H1 (cell line): Measurements from ENCODE around the gene NCEH1. TPM values are rescaled to one million over a fixed set of nuclear protein-coding genes. Genes with fewer than 3 reads are reported as not detected.

Source experiments
- ASH2L ChIP-seq: fragments of 200-600, 300-600 bp; sonication (generic); IDR thresholded peaks from one replicate; pipeline ENCODE4 v1.7.1; 2017; ENCODE audit warnings: low read length
- CEBPB ChIP-seq: IDR thresholded peaks from 2 replicates; pipeline ENCODE4 v1.6.1; 2012; ENCODE audit warnings: low read depth, low read length
- CHD1 ChIP-seq: IDR thresholded peaks from 2 replicates; pipeline ENCODE4 v1.6.1; 2012; ENCODE audit warnings: low read depth, low read length, improper control_type of control experiment
- CHD2 ChIP-seq: IDR thresholded peaks from 2 replicates; pipeline ENCODE4 v1.6.1; 2012; ENCODE audit warnings: low read length, improper control_type of control experiment
- E2F6 ChIP-seq: IDR thresholded peaks from 2 replicates; pipeline ENCODE4 v1.6.1; 2012; ENCODE audit warnings: inconsistent platforms
- EGR1 ChIP-seq: IDR thresholded peaks from 2 replicates; pipeline ENCODE4 v1.6.1; 2011; ENCODE audit warnings: low read depth, low read length, borderline replicate concordance
- EP300 ChIP-seq, 2 experiments: IDR thresholded peaks; 1 replicate in 1 of 2; 2 replicates in 1 of 2; pipeline ENCODE4 v1.6.1; 2011 to 2012; ENCODE audit warnings: low read depth in 2 of 2, low read length in 2 of 2, mild to moderate bottlenecking in 2 of 2, borderline replicate concordance in 1 of 2, inconsistent platforms in 1 of 2, moderate library complexity in 1 of 2
- HDAC2 ChIP-seq, 2 experiments: fragments of 300-600 bp in 1 of 2; sonication (generic) in 1 of 2; IDR thresholded peaks; 2 replicates each; pipeline ENCODE4 v1.6.1; 2011 to 2012; ENCODE audit warnings: low read depth in 2 of 2, low read length in 2 of 2, mild to moderate bottlenecking in 2 of 2, moderate library complexity in 2 of 2, borderline replicate concordance in 1 of 2, inconsistent platforms in 1 of 2
- KDM4A ChIP-seq: IDR thresholded peaks from one replicate; pipeline ENCODE4 v1.7.1; 2012; ENCODE audit warnings: low read depth, mild to moderate bottlenecking, moderate library complexity, low read length, inconsistent platforms; ENCODE audit not compliant: severe bottlenecking
- MAX ChIP-seq: IDR thresholded peaks from 2 replicates; pipeline ENCODE4 v1.6.1; 2012; ENCODE audit warnings: inconsistent platforms
- PHF8 ChIP-seq: fragments of 200-600 bp; sonication (generic); conservative IDR thresholded peaks from 2 replicates; pipeline ENCODE4 v1.7.1; 2012; ENCODE audit warnings: low read depth, mild to moderate bottlenecking, inconsistent platforms, low read length, moderate library complexity
- POLR2A ChIP-seq, 2 experiments: IDR thresholded peaks; 1 replicate in 1 of 2; 2 replicates in 1 of 2; pipeline ENCODE4 v1.6.1; 2011; ENCODE audit warnings: low read depth in 2 of 2, low read length in 2 of 2, mild to moderate bottlenecking in 2 of 2; ENCODE audit errors: control extremely low read depth in 1 of 2
- POLR2AphosphoS5 ChIP-seq: IDR thresholded peaks from 2 replicates; pipeline ENCODE4 v1.6.1; 2011; ENCODE audit warnings: low read depth, low read length
- RAD21 ChIP-seq, 2 experiments: IDR thresholded peaks in 1 of 2; conservative IDR thresholded peaks in 1 of 2; 2 replicates each; pipeline ENCODE4 v1.6.1; 2011; ENCODE audit warnings: low read depth in 2 of 2, low read length in 2 of 2, improper control_type of control experiment in 1 of 2, inconsistent platforms in 1 of 2, mild to moderate bottlenecking in 1 of 2, moderate library complexity in 1 of 2
- RBBP5 ChIP-seq: IDR thresholded peaks from 2 replicates; pipeline ENCODE4 v1.7.1; 2012; ENCODE audit warnings: low read depth, mild to moderate bottlenecking, inconsistent platforms, low read length, moderate library complexity, borderline replicate concordance
- RFX5 ChIP-seq: IDR thresholded peaks from 2 replicates; pipeline ENCODE4 v1.6.1; 2011; ENCODE audit warnings: low read depth, low read length, improper control_type of control experiment, borderline replicate concordance
- RNF2 ChIP-seq: fragments of 200-900, 300-1000 bp; sonication (generic); IDR thresholded peaks from 2 replicates; pipeline ENCODE4 v1.7.1; 2016; ENCODE audit warnings: borderline replicate concordance, low read depth, mild to moderate bottlenecking, antibody characterized with exemption, low read length; ENCODE audit not compliant: poor library complexity, severe bottlenecking; ENCODE audit errors: missing control alignments
- SIRT6 ChIP-seq: IDR thresholded peaks from one replicate; pipeline ENCODE4 v1.7.1; 2012; ENCODE audit warnings: low read length, inconsistent platforms
- SIX5 ChIP-seq: IDR thresholded peaks from 2 replicates; pipeline ENCODE4 v1.6.1; 2011; ENCODE audit warnings: mild to moderate bottlenecking, low read depth, low read length
- TAF1 ChIP-seq: IDR thresholded peaks from 2 replicates; pipeline ENCODE4 v1.6.1; 2011; ENCODE audit warnings: mild to moderate bottlenecking, low read depth, low read length
- TBP ChIP-seq: IDR thresholded peaks from 2 replicates; pipeline ENCODE4 v1.6.1; 2011; ENCODE audit warnings: low read depth, low read length, improper control_type of control experiment
- ZNF274 ChIP-seq: IDR thresholded peaks from 2 replicates; pipeline ENCODE4 v1.7.0; 2012; ENCODE audit warnings: low read length, borderline replicate concordance; ENCODE audit errors: extremely low read depth
- polyA plus RNA-seq, 7 experiments: library from polyadenylated mRNA; depleted of rRNA in 3 of 7; stranded (reverse) in 5 of 7; unstranded in 2 of 7; fragments of >200 nt in 5 of 7; fragments of 200-250 nt in 2 of 7; gene quantifications; 1 replicate in 5 of 7; 2 replicates in 1 of 7; 4 replicates in 1 of 7; pipeline versions ENCODE4 v1.2.1 to v1.2.3, GENCODE V29; 2011 to 2013; ENCODE audit warnings: missing spikeins in 2 of 7, mixed read lengths in 2 of 7
- total RNA-seq: library from RNA; stranded (reverse); fragmentation: NEBNext Ultra II Directional; extraction: Animal tissue kit (Norgen Biotek cat#: 25700); gene quantifications from 2 replicates; pipeline ENCODE4 v1.2.1, GENCODE V29; 2021

Gene NCEH1
- total and polyA plus RNA-seq, 2 of the 8 experiments (the other 6 are each of a cell fraction or from before 2014, with no cell fraction given) = 2.2 to 6.4 TPM

- TF ChIP-seq MAX (peak; percentile 56), TBP (peak; percentile 86), EP300 (IDR thresholded peaks at IDR 0.05; ENCODE audit: borderline replicate concordance in 1 of 2, low read depth in 2 of 2, low read length in 2 of 2) (0 out of 3 replicates have a peak, but pooled peaks of 1 of the 2 experiments have one; percentile 12), ZNF274 (no peak), SIRT6 (no peak), PHF8 (peak; percentile 63; the same call in 1 of the 2 replicates), RNF2 (no peak), KDM4A (peak; percentile 82), HDAC2 (IDR thresholded peaks at IDR 0.05; ENCODE audit: borderline replicate concordance in 1 of 2, low read depth in 2 of 2, low read length in 2 of 2) (peak; percentile 14 to 52; a peak in 1 of 4 replicates), POLR2A (IDR thresholded peaks at IDR 0.05; ENCODE audit: control extremely low read depth in 1 of 2, low read depth in 2 of 2, low read length in 2 of 2) (peak; percentile 44 to 86), RAD21 (IDR thresholded peaks at IDR 0.05 in 1 of 2, conservative IDR thresholded peaks at IDR 0.05 in 1 of 2; ENCODE audit: low read depth in 2 of 2, low read length in 2 of 2) (peak; percentile 73 to 82), SIX5 (no peak), ASH2L (peak; percentile 95), RBBP5 (peak; percentile 78), POLR2AphosphoS5 (peak; percentile 67), EGR1 (peak; percentile 12; the same call in 1 of the 2 replicates), RFX5 (no peak), TAF1 (peak; percentile 79), E2F6 (0 out of 2 replicates have a peak, but pooled peaks have one; percentile 37), CEBPB (peak; percentile 95), CHD1 (no peak), CHD2 (peak; percentile 35; the same call in 1 of the 2 replicates)
Measured at GRCh38 chr3:172710664-172711453, at the start of gene NCEH1 (continued).
